ENCODE measurements around the gene ZNF664.
"Not testable (repeated sequence)": the region's sequence is repeated elsewhere in the genome, so short reads cannot be mapped to it uniquely, and the experiment has no call there.

The ZNF664 gene

GRCh38 chr12:123945287-123946151 lies 27.5 kb upstream of the ZNF664 start:
- TF ChIP-seq CTCF (IDR thresholded peaks at IDR 0.05; ENCODE audit: low read depth, low read length, missing control alignments) = no peak
- no peak overlapping the region for H3K4me3 ChIP-seq (ENCODE audit: low read depth, low read length)
- DNase-seq (ENCODE audit: low read depth) = no peak

GRCh38 chr12:123946152-123946515 lies 26.9 kb upstream of the ZNF664 start:
- no peak for DNase-seq (ENCODE audit: low read depth)
- no peak for TF ChIP-seq CTCF (IDR thresholded peaks at IDR 0.05; ENCODE audit: low read depth, low read length, missing control alignments)
- no peak overlapping the region for H3K4me3 ChIP-seq (ENCODE audit: low read depth, low read length)

GRCh38 chr12:123946516-123947505 lies 26.2 kb upstream of the ZNF664 start:
- H3K4me3 ChIP-seq (ENCODE audit: low read depth, low read length); DNase-seq (ENCODE audit: low read depth): not testable (repeated sequence)

GRCh38 chr12:123947531-123947930 lies 25.5 kb upstream of the ZNF664 start:
- H3K4me3 ChIP-seq (ENCODE audit: low read depth, low read length); DNase-seq (ENCODE audit: low read depth): not testable (repeated sequence)

- no peak overlapping the region for H3K4me3 ChIP-seq (ENCODE audit: low read depth, low read length)
- DNase-seq (ENCODE audit: low read depth) = no peak
- TF ChIP-seq CTCF (IDR thresholded peaks at IDR 0.05; ENCODE audit: low read depth, low read length, missing control alignments) = no peak
Observed at GRCh38 chr12:123948401-123948795, 24.6 kb upstream of the ZNF664 start.

- no peak overlapping the region for H3K4me3 ChIP-seq (ENCODE audit: low read depth, low read length)
- TF ChIP-seq CTCF (IDR thresholded peaks at IDR 0.05; ENCODE audit: low read depth, low read length, missing control alignments) = no peak
- no peak for DNase-seq (ENCODE audit: low read depth)
Observed at GRCh38 chr12:123948796-123949769, 23.9 kb upstream of the ZNF664 start.

- no peak for TF ChIP-seq CTCF (IDR thresholded peaks at IDR 0.05; ENCODE audit: low read depth, low read length, missing control alignments)
- H3K4me3 ChIP-seq (ENCODE audit: low read depth, low read length) = no peak overlapping the region
- no peak for DNase-seq (ENCODE audit: low read depth)
Observed at GRCh38 chr12:123949770-123950165, 23.2 kb upstream of the ZNF664 start.
